Sigmoid colon (tissue), 7 donors: ENCODE measurements around the gene ZNF701. TPM values are rescaled to one million over a fixed set of nuclear protein-coding genes. Genes with fewer than 3 reads are reported as not detected.
"Not testable (repeated sequence)": the region's sequence is repeated elsewhere in the genome, so short reads cannot be mapped to it uniquely, and the experiment has no call there.

Source experiments
- DNase-seq: peaks from one replicate; pipeline ENCODE4 v3.0.0-alpha.2; 2019
- H3K27ac ChIP-seq, 4 donors: fragments of 200-600 bp; sonication (generic); one replicate each; pipeline ENCODE4 v1.5.1; 2016 to 2019; ENCODE audit warnings: mild to moderate bottlenecking in 1 of 4
- H3K27me3 ChIP-seq, 3 donors: fragments of 200-600 bp; sonication (generic); one replicate each; pipeline ENCODE4 v1.5.1; 2019; ENCODE audit warnings: mild to moderate bottlenecking in 1 of 3
- H3K36me3 ChIP-seq, 4 donors: fragments of 200-600 bp; sonication (generic); one replicate each; pipeline ENCODE4 v1.5.1; 2016 to 2019
- H3K4me1 ChIP-seq, 4 donors: fragments of 200-600 bp; sonication (generic); one replicate each; pipeline ENCODE4 v1.5.1; 2017 to 2019
- H3K4me3 ChIP-seq, 4 donors: fragments of 200-600 bp; sonication (generic); one replicate each; pipeline ENCODE4 v1.5.1; 2017 to 2019; ENCODE audit warnings: mild to moderate bottlenecking in 2 of 4, moderate library complexity in 1 of 4
- H3K9me3 ChIP-seq, 4 donors: fragments of 200-600 bp in 3 of 4; sonication (generic) in 3 of 4; one replicate each; pipeline versions ENCODE4 v1.5.1 to v1.6.1; 2013 to 2019
- CTCF ChIP-seq, 4 experiments: fragments of 450-650 bp in 3 of 4; fragments of 200-600 bp in 1 of 4; IDR thresholded peaks; one replicate each; pipeline ENCODE4 v1.5.1; 2016 to 2019; ENCODE audit warnings: antibody characterized with exemption in 4 of 4, mild to moderate bottlenecking in 3 of 4, moderate library complexity in 2 of 4
- EP300 ChIP-seq, 4 donors: sonication (generic); formaldehyde crosslinking; IDR thresholded peaks; one replicate each; pipeline ENCODE4 v1.6.1; 2017; ENCODE audit warnings: antibody characterized with exemption in 4 of 4
- POLR2A ChIP-seq, 2 donors: fragments of 450-650 bp; IDR thresholded peaks; one replicate each; pipeline ENCODE4 v1.6.1; 2016; ENCODE audit warnings: antibody characterized with exemption in 2 of 2, mild to moderate bottlenecking in 2 of 2, moderate library complexity in 2 of 2
- POLR2AphosphoS5 ChIP-seq, 4 donors: sonication (generic); formaldehyde crosslinking; IDR thresholded peaks; one replicate each; pipeline ENCODE4 v1.6.1; 2017; ENCODE audit warnings: antibody characterized with exemption in 4 of 4
- WGBS, 2 donors: extraction: QIAGEN DNeasy Blood & Tissue Kit; methylation state at CpG; one replicate each; pipeline ENCODE4 v1.1.7; 2013; 5-methylcytosine and 5-hydroxymethylcytosine counted together
- intact Hi-C: fragments of 100-400 bp; cut with DNase I; formaldehyde crosslinking; loops from one replicate; pipeline ENCODE4 v1.15.1; 2023
- polyA plus RNA-seq, 3 donors: library from polyadenylated mRNA; stranded (reverse); fragments of 200-250 nt; gene quantifications; one replicate each; pipeline ENCODE4 v1.2.3, GENCODE V29; 2013
- total RNA-seq, 4 donors: library from RNA; depleted of rRNA; stranded (reverse); fragments of >200 nt; gene quantifications; one replicate each; pipeline ENCODE4 v1.1.0, GENCODE V29; 2016
- donor health status: healthy with polysubstance abuse.
- donor health status: Bipolar disorder and iron deficiency.
- donor health status: healthy.

ZNF701 gene
- total and polyA plus RNA-seq, 7 donors, result 4.8 to 22.4 (median 12.4) TPM

DNA sequence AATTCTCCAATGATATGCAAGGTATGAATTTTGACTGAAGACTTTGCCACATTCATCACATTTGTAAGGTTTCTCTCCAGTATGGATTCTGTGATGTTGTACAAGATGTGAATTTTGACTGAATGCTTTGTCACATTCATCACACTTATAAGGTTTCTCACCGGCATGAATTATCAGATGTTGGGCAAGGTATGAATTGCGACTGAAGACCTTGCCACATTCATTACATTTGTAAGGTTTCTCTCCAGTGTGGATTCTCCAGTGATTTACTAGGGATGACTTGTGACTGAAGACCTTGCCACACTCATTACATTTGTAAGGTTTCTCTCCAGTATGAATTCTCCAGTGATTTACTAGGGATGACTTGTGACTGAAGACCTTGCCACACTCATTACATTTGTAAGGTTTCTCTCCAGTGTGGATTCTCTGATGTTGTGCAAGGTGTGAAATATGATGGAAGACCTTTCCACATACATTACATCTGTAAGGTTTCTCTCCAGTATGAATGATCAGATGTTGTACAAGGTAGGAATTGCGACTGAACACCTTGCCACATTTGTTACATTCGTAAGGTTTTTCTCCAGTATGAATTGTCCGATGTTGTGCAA is 43.3 kb downstream of the ZNF701 start:
- intact Hi-C loops, result no loop called here
- H3K27me3 ChIP-seq, result no peaks in the 10 kb centered on the region
- no peak for DNase-seq
- no peaks in the 10 kb centered on the region for H3K4me1 ChIP-seq
- H3K27ac ChIP-seq, result no peak overlapping the region
- TF ChIP-seq POLR2A (IDR thresholded peaks at IDR 0.05) (no peak), EP300 (IDR thresholded peaks at IDR 0.05) (no peak), POLR2AphosphoS5 (IDR thresholded peaks at IDR 0.05) (no peak), CTCF (IDR thresholded peaks at IDR 0.05) (no peak)
- 96 to 97% methylated on average over 5 of the region's 5 CpGs for WGBS, 2 donors
- peaks cover 8 to 62% (median 27%) of the 10 kb centered on the region in 4 donors for H3K36me3 ChIP-seq
- no peak overlapping the region for H3K4me3 ChIP-seq
- peaks cover 0 to 11% (median 0%) of the 10 kb centered on the region in 4 donors for H3K9me3 ChIP-seq

- TF ChIP-seq POLR2A (IDR thresholded peaks at IDR 0.05), result no peak
- no peak for TF ChIP-seq POLR2AphosphoS5 (IDR thresholded peaks at IDR 0.05)
- no peak for TF ChIP-seq EP300 (IDR thresholded peaks at IDR 0.05)
- TF ChIP-seq CTCF (IDR thresholded peaks at IDR 0.05), result no peak
- intact Hi-C loops, result no loop called here
- Histone ChIP-seq H3K9me3 (no peaks in the 10 kb centered on the region), H3K4me3 (no peak overlapping the region), H3K36me3 (peaks cover 3 to 78% (median 12%) of the 10 kb centered on the region in 4 donors), H3K27me3 (no peaks in the 10 kb centered on the region), H3K4me1 (no peaks in the 10 kb centered on the region), H3K27ac (no peak overlapping the region)
- 80 to 95% methylated on average over 3 of the region's 3 CpGs for WGBS, 2 donors
- DNase-seq, result no peak
These were observed 51.3 kb downstream of the ZNF701 start for GRCh38 chr19:52621376-52621775.

GRCh38 chr19:52622261-52622660 is 52.2 kb downstream of the ZNF701 start:
- TF ChIP-seq CTCF (IDR thresholded peaks at IDR 0.05), result no peak
- TF ChIP-seq POLR2AphosphoS5 (IDR thresholded peaks at IDR 0.05), result no peak
- TF ChIP-seq EP300 (IDR thresholded peaks at IDR 0.05), result no peak
- TF ChIP-seq POLR2A (IDR thresholded peaks at IDR 0.05), result no peak
- Histone ChIP-seq H3K4me3 (no peak overlapping the region), H3K4me1 (no peaks in the 10 kb centered on the region), H3K27ac (no peak overlapping the region), H3K27me3 (no peaks in the 10 kb centered on the region), H3K9me3 (no peaks in the 10 kb centered on the region), H3K36me3 (peaks cover 0 to 69% (median 9%) of the 10 kb centered on the region in 4 donors)
- no peak for DNase-seq
- 55 to 78% methylated on average over 2 of the region's 2 CpGs for WGBS, 2 donors
- intact Hi-C loops, result no loop called here

GRCh38 chr19:52626915-52627314 is 56.8 kb downstream of the ZNF701 start:
- no peak for TF ChIP-seq POLR2AphosphoS5 (IDR thresholded peaks at IDR 0.05)
- TF ChIP-seq POLR2A (IDR thresholded peaks at IDR 0.05), result no peak
- no peak for TF ChIP-seq CTCF (IDR thresholded peaks at IDR 0.05)
- no peak for TF ChIP-seq EP300 (IDR thresholded peaks at IDR 0.05)
- Histone ChIP-seq H3K27ac (no peak overlapping the region), H3K4me3 (no peak overlapping the region), H3K27me3 (no peaks in the 10 kb centered on the region), H3K36me3 (peaks cover 0 to 35% (median 4%) of the 10 kb centered on the region in 4 donors), H3K9me3 (no peaks in the 10 kb centered on the region), H3K4me1 (no peaks in the 10 kb centered on the region)
- intact Hi-C loops, result no loop called here
- no peak for DNase-seq
- 85 to 91% methylated on average over 5 of the region's 5 CpGs for WGBS, 2 donors

- H3K4me3 ChIP-seq, DNase-seq, H3K27ac ChIP-seq, H3K4me1 ChIP-seq, intact Hi-C loops, H3K27me3 ChIP-seq, H3K9me3 ChIP-seq: not testable (repeated sequence)
- WGBS, 2 donors, result 82 to 98% methylated on average over 3 of the region's 3 CpGs
- peaks cover 0 to 32% (median 4%) of the 10 kb centered on the region in 4 donors for H3K36me3 ChIP-seq
These were observed 57.4 kb downstream of the ZNF701 start for GRCh38 chr19:52627441-52627840.
